OCI-LY3 (cell line): Measurements from ENCODE around the gene MPO.

ENCODE experiments used
- H2AFZ ChIP-seq: fragments of 200-600, 300-600 bp; shearing (Covaris generic); 2 replicates; pipeline ENCODE4 v1.6.0; 2014; ENCODE audit warnings: antibody characterized with exemption, low read depth, low read length
- H3K27ac ChIP-seq: fragments of 200-600, 300-600 bp; sonication (generic); 2 replicates; pipeline ENCODE4 v1.5.1; 2014; ENCODE audit warnings: mild to moderate bottlenecking, low read length, moderate library complexity, mixed read lengths
- H3K27me3 ChIP-seq: fragments of 200-600, 300-600 bp; sonication (generic); 2 replicates; pipeline ENCODE4 v1.6.1; 2014; ENCODE audit warnings: low read depth, low read length, mixed read lengths
- H3K36me3 ChIP-seq: fragments of 200-600, 300-600 bp; sonication (generic); replicated peaks from 2 replicates; pipeline ENCODE3; 2014; ENCODE audit warnings: low read depth, low read length, mixed read lengths
- H3K4me1 ChIP-seq: fragments of 300-600, 200-600 bp; sonication (generic); 2 replicates; pipeline ENCODE4 v1.6.1; 2014; ENCODE audit warnings: low read length, mixed read lengths
- H3K4me2 ChIP-seq: fragments of 200-600, 300-600 bp; sonication (generic); 2 replicates; pipeline ENCODE4 v1.6.1; 2014; ENCODE audit warnings: low read length, mixed read lengths
- H3K4me3 ChIP-seq: fragments of 300-600, 200-600 bp; sonication (generic); 2 replicates; pipeline ENCODE4 v1.5.1; 2014; ENCODE audit warnings: antibody characterized with exemption, mild to moderate bottlenecking, low read length, moderate library complexity
- H3K79me2 ChIP-seq: fragments of 300-600, 200-600 bp; shearing (Covaris generic); 2 replicates; pipeline ENCODE4 v1.6.1; 2014; ENCODE audit warnings: mild to moderate bottlenecking, low read length, mixed read lengths
- H3K9ac ChIP-seq: fragments of 300-600, 200-600 bp; shearing (Covaris generic); 2 replicates; pipeline ENCODE4 v1.6.0; 2014; ENCODE audit warnings: mild to moderate bottlenecking, low read length, moderate library complexity
- H3K9me3 ChIP-seq: fragments of 200-600, 300-600 bp; shearing (Covaris generic); 2 replicates; pipeline ENCODE4 v1.6.1; 2014; ENCODE audit warnings: low read length, mixed read lengths; ENCODE audit not compliant: insufficient read depth
- H4K20me1 ChIP-seq: fragments of 200-600, 300-600 bp; sonication (generic); 2 replicates; pipeline ENCODE4 v1.6.1; 2016; ENCODE audit warnings: low read length, mixed read lengths; ENCODE audit not compliant: insufficient read depth
- EZH2phosphoT487 ChIP-seq: fragments of 200-600 bp; shearing (Covaris generic); IDR thresholded peaks from 2 replicates; pipeline ENCODE4 v1.6.1; 2018; ENCODE audit warnings: antibody characterized with exemption, mixed run types, low read depth
- TF ChIP-seq, protein P1 (sequence below): fragments of 200-600, 300-600 bp; sonication (generic); IDR thresholded peaks from 2 replicates; pipeline ENCODE4 v1.5.1; 2014; ENCODE audit warnings: antibody characterized with exemption, low read length, low read depth

MPO gene

GRCh38 chr17:58245428-58246103, 35.2 kb downstream of the MPO start:
- no peak overlapping the region for H3K9ac ChIP-seq
- TF ChIP-seq EZH2phosphoT487, result no peak
- TF ChIP-seq, protein P1, sequence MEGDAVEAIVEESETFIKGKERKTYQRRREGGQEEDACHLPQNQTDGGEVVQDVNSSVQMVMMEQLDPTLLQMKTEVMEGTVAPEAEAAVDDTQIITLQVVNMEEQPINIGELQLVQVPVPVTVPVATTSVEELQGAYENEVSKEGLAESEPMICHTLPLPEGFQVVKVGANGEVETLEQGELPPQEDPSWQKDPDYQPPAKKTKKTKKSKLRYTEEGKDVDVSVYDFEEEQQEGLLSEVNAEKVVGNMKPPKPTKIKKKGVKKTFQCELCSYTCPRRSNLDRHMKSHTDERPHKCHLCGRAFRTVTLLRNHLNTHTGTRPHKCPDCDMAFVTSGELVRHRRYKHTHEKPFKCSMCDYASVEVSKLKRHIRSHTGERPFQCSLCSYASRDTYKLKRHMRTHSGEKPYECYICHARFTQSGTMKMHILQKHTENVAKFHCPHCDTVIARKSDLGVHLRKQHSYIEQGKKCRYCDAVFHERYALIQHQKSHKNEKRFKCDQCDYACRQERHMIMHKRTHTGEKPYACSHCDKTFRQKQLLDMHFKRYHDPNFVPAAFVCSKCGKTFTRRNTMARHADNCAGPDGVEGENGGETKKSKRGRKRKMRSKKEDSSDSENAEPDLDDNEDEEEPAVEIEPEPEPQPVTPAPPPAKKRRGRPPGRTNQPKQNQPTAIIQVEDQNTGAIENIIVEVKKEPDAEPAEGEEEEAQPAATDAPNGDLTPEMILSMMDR, result no peak
- no peaks in the 10 kb centered on the region for H3K79me2 ChIP-seq
- peaks cover 85% of the 10 kb centered on the region for H3K27me3 ChIP-seq
- H2AFZ ChIP-seq, result no peak overlapping the region
- H3K4me3 ChIP-seq, result no peak overlapping the region
- H3K9me3 ChIP-seq, result no peaks in the 10 kb centered on the region
- no peak overlapping the region for H3K4me2 ChIP-seq
- peaks cover 9% of the 10 kb centered on the region; the same call in 1 of the 2 replicates for H4K20me1 ChIP-seq
- H3K36me3 ChIP-seq, result no peaks in the 10 kb centered on the region
- no peak overlapping the region for H3K27ac ChIP-seq
- H3K4me1 ChIP-seq, result peaks cover 23% of the 10 kb centered on the region

DNA sequence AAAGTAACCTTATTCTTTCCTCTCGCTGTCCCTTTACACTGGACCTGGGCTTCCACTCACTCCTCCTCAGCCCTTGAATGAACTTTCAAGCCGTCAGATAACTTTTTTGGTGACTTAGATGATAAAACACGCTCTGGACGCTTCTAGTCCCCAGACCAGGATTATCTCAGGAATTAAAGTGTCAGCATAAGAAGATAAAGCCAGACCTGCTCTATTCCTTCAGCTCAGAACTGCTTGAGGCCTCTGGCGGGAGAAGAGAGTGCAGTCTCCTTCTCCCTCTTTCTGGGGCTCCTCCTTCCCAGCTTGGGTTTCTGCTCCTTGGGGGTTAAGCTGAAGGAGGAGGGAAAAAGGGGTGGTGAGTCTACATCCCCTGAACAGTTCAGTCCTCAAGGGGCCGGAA, 35.8 kb downstream of the MPO start:
- TF ChIP-seq, protein P1, result no peak
- no peak for TF ChIP-seq EZH2phosphoT487
- Histone ChIP-seq H3K4me3 (no peak overlapping the region), H3K4me1 (peaks cover 22% of the 10 kb centered on the region), H3K9ac (no peak overlapping the region), H2AFZ (no peak overlapping the region), H3K9me3 (no peaks in the 10 kb centered on the region), H3K36me3 (no peaks in the 10 kb centered on the region), H3K27me3 (peaks cover 86% of the 10 kb centered on the region), H3K27ac (no peak overlapping the region), H3K4me2 (no peak overlapping the region), H4K20me1 (peaks cover 9% of the 10 kb centered on the region; the same call in 1 of the 2 replicates), H3K79me2 (no peaks in the 10 kb centered on the region)

DNA sequence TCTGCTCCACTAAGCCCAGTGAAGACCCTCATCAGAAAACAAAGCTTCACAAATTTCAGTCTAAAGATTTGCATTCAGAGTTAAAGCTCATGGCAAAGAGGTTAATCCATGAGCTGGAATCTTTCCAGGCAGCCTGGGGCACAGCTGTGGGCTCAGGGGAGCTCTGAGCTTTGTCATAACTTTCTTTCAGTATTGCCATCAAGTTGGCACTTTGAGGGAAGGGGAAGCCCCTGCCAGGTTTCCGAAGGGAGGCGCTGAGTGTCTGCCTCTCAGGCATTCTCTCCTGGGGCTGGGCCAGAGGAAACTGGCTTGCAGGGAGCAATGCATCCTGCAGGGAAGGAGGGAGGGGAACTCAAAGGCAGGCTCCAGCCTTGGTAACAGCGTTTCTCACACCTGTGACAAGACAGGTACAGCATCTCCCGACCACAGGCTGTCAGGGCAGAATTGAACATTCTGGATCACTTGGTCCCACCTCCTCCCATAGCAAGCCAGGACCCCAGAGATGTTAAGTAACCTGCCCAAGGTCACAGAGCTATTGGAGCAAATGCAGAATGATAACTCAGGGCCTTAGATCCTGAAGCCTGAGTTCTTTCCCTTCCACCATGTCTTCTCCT, 38.5 kb downstream of the MPO start:
- Histone ChIP-seq H2AFZ (no peak overlapping the region), H3K27me3 (peaks cover 95% of the 10 kb centered on the region), H3K9ac (no peak overlapping the region), H3K79me2 (no peaks in the 10 kb centered on the region), H3K36me3 (no peaks in the 10 kb centered on the region), H4K20me1 (peaks cover 9% of the 10 kb centered on the region; the same call in 1 of the 2 replicates), H3K4me3 (no peak overlapping the region), H3K9me3 (no peaks in the 10 kb centered on the region), H3K27ac (no peak overlapping the region), H3K4me2 (peak overlapping the region; percentile 12), H3K4me1 (peaks cover 15% of the 10 kb centered on the region)
- TF ChIP-seq, protein P1, result no peak
- no peak for TF ChIP-seq EZH2phosphoT487

DNA sequence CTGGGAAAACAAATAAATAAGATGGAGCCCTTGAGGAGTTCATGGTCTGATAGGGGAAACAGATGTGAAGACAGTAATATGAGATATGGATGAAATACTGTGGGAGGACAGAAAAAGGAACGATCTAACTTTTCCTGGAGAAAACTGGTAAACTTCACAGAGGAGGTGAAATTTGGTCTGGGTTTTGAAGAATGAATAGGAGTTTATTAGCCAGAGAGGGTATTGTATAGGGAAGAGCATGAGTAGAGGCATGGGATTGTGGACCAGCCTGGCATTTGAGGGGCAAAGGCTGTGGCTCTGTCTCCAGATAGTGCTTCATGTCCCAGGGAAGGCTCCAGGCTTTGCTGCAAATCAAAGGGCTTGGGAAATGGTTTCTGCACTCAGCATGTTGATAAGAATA, 40.7 kb downstream of the MPO start:
- Histone ChIP-seq H2AFZ (no peak overlapping the region), H3K4me3 (no peak overlapping the region), H3K9me3 (no peaks in the 10 kb centered on the region), H3K36me3 (no peaks in the 10 kb centered on the region), H4K20me1 (peaks cover 9% of the 10 kb centered on the region; the same call in 1 of the 2 replicates), H3K9ac (no peak overlapping the region), H3K4me1 (peaks cover 15% of the 10 kb centered on the region), H3K27me3 (peaks cover 98% of the 10 kb centered on the region), H3K79me2 (no peaks in the 10 kb centered on the region), H3K27ac (no peak overlapping the region), H3K4me2 (no peak overlapping the region)
- TF ChIP-seq, protein P1, result no peak
- TF ChIP-seq EZH2phosphoT487, result no peak
